GM12878 (cell line): Measurements from ENCODE around the gene PAX7. TPM values are rescaled to one million over a fixed set of nuclear protein-coding genes. Genes with fewer than 3 reads are reported as not detected.

Experiments
- ATAC-seq: fragments of 200-7000 bp; cut with Tn5 transposase; 3 replicates; pipeline ENCODE4 v1.9.1; 2020; ENCODE audit warnings: mild to moderate bottlenecking, moderate library complexity
- BruUV-seq: library from RNA; stranded (reverse); fragments of 400-500 nt; replicated peaks from 2 replicates; lab custom pipeline; 2021; lab: Mats Ljungman, UMichigan
- CTCF ChIA-PET: fragments of 300-600 bp; sonication (Branson Sonifier 250); formaldehyde crosslinking; extraction: SDS; loops from one replicate; lab custom pipeline; 2021; ENCODE audit warnings: inconsistent platforms; lab: Yijun Ruan, JAX
- POLR2A ChIA-PET: fragments of 350-600 bp; formaldehyde crosslinking; extraction: SDS; loops from one replicate; lab custom pipeline; 2021; ENCODE audit warnings: inconsistent platforms; lab: Charles Lee
- RAD21 ChIA-PET: fragments of 300-600 bp; sonication (Branson Sonifier 250); formaldehyde crosslinking; loops from one replicate; lab custom pipeline; 2023; ENCODE audit warnings: antibody characterized with exemption; ENCODE audit not compliant: unreplicated experiment; lab: Charles Lee
- SMC1A ChIA-PET: fragments of 300-600 bp; sonication (Branson Sonifier 250); formaldehyde crosslinking; loops from one replicate; lab custom pipeline; 2023; ENCODE audit not compliant: unreplicated experiment, uncharacterized antibody; lab: Charles Lee
- DNase-seq: peaks from one replicate; pipeline ENCODE4 v3.0.0-alpha.2; 2011; ENCODE audit warnings: low read depth, low spot score
- FAIRE-seq: peaks from 3 replicates; lab custom pipeline; 2011; peaks lifted over from hg19 to GRCh38; lab: Jason Lieb, UNC
- H2AFZ ChIP-seq: 2 replicates; pipeline ENCODE4 v1.6.0; 2011; ENCODE audit warnings: low read depth, low read length, control low read depth; ENCODE audit not compliant: control insufficient read depth
- H3K27ac ChIP-seq: 2 replicates; pipeline ENCODE4 v1.5.1; 2011; ENCODE audit warnings: control low read depth; ENCODE audit not compliant: control insufficient read depth, insufficient read depth
- H3K27me3 ChIP-seq, 2 experiments: replicated peaks in 1 of 2; 2 replicates each; pipeline versions ENCODE4 v1.6.0 to v1.6.1; 2011; ENCODE audit warnings: low read length in 1 of 2; ENCODE audit not compliant: control insufficient read depth in 2 of 2, insufficient read depth in 2 of 2
- H3K36me3 ChIP-seq, 2 experiments: 2 replicates each; pipeline ENCODE4 v1.5.1; 2011; ENCODE audit warnings: low read length in 1 of 2; ENCODE audit not compliant: control insufficient read depth in 2 of 2, insufficient read depth in 2 of 2
- H3K4me1 ChIP-seq: 2 replicates; pipeline ENCODE4 v1.6.1; 2011; ENCODE audit warnings: mild to moderate bottlenecking, low read length, moderate library complexity, mixed read lengths; ENCODE audit not compliant: control insufficient read depth, insufficient read depth
- H3K4me2 ChIP-seq: 2 replicates; pipeline ENCODE4 v1.6.0; 2011; ENCODE audit warnings: control low read depth; ENCODE audit not compliant: control insufficient read depth, insufficient read depth
- H3K4me3 ChIP-seq: fragments of 200-600 bp; sonication (generic); 2 replicates; pipeline ENCODE4 v1.5.1; 2016
- H3K79me2 ChIP-seq: 2 replicates; pipeline ENCODE4 v1.6.0; 2011; ENCODE audit warnings: low read length; ENCODE audit not compliant: control insufficient read depth, insufficient read depth
- H3K9ac ChIP-seq: 2 replicates; pipeline ENCODE4 v1.8.0; 2011; ENCODE audit warnings: low read length, control low read depth, mixed read lengths; ENCODE audit not compliant: control insufficient read depth, insufficient read depth
- H3K9me3 ChIP-seq: replicated peaks from 3 replicates; pipeline ENCODE4 v1.5.1; 2011; ENCODE audit warnings: mild to moderate bottlenecking, low read length; ENCODE audit not compliant: control insufficient read depth, insufficient read depth
- H4K20me1 ChIP-seq: 2 replicates; pipeline ENCODE4 v1.6.0; 2011; ENCODE audit not compliant: control insufficient read depth, insufficient read depth
- CREM ChIP-seq: IDR thresholded peaks from 2 replicates; pipeline ENCODE4 v1.6.1; 2014; ENCODE audit warnings: antibody characterized with exemption, low read depth
- HDGF ChIP-seq: fragments of 450-650 bp; IDR thresholded peaks from 2 replicates; pipeline ENCODE4 v1.6.1; 2016; ENCODE audit warnings: antibody characterized with exemption
- JUNB ChIP-seq: IDR thresholded peaks from 2 replicates; pipeline ENCODE4 v1.6.1; 2016; ENCODE audit warnings: antibody characterized with exemption, mild to moderate bottlenecking
- KDM1A ChIP-seq: fragments of 200-600 bp; sonication (generic); IDR thresholded peaks from 2 replicates; pipeline ENCODE4 v1.6.1; 2016; ENCODE audit warnings: borderline replicate concordance
- MTA3 ChIP-seq: IDR thresholded peaks from 2 replicates; pipeline ENCODE4 v1.6.1; 2012; ENCODE audit warnings: low read length, inconsistent platforms, borderline replicate concordance
- MYB ChIP-seq: fragments of 150-350 bp; IDR thresholded peaks from 2 replicates; pipeline ENCODE4 v1.6.1; 2014; ENCODE audit warnings: mild to moderate bottlenecking, low read depth, low read length, borderline replicate concordance
- NBN ChIP-seq: fragments of 450-650 bp; IDR thresholded peaks from 2 replicates; pipeline ENCODE4 v1.6.1; 2016
- PAX5 ChIP-seq: IDR thresholded peaks from 2 replicates; pipeline ENCODE4 v1.6.1; 2011; ENCODE audit warnings: low read depth, low read length, borderline replicate concordance
- ZBED1 ChIP-seq: IDR thresholded peaks from 2 replicates; pipeline ENCODE4 v1.6.1; 2016; ENCODE audit warnings: borderline replicate concordance
- WGBS: methylation state at CpG from one replicate; pipeline ENCODE4 v1.1.6; 2016; ENCODE audit warnings: low lambda C conversion rate; ENCODE audit not compliant: insufficient replicate concordance, insufficient coverage; ENCODE audit errors: missing lambda C conversion rate; 5-methylcytosine and 5-hydroxymethylcytosine counted together
- in situ Hi-C: fragments of 300-500 bp; cut with MboI; formaldehyde crosslinking; loops from 9 replicates; pipeline ENCODE4 v1.14.3; 2018; ENCODE audit warnings: mixed read lengths
- intact Hi-C: fragments of 100-400 bp; cut with micrococcal nuclease; formaldehyde crosslinking; loops from one replicate; pipeline ENCODE4 v1.14.2; 2022; ENCODE audit not compliant: unreplicated experiment
- polyA plus RNA-seq, 11 experiments: library from polyadenylated mRNA; depleted of rRNA in 4 of 11; unstranded in 6 of 11; stranded (reverse) in 5 of 11; fragments of >200 nt; fragmentation: Nextera tagmentation in 4 of 11; fragmentation: Illumina TruSeq in 1 of 11; extraction: Ambion mirVana in 4 of 11; extraction: Trizol in 1 of 11; gene quantifications; 1 replicate in 1 of 11; 2 replicates in 10 of 11; pipeline versions ENCODE4 v1.2.1 to v1.2.3, GENCODE V29; 2011 to 2016; ENCODE audit warnings: inconsistent platforms in 2 of 11, missing spikeins in 2 of 11, low read depth in 1 of 11
- total RNA-seq, 4 experiments: library from RNA; depleted of rRNA in 3 of 4; stranded (reverse); fragments of >200 nt in 3 of 4; fragmentation: Illumina TruSeq in 1 of 4; extraction: Trizol in 1 of 4; gene quantifications; 2 replicates each; pipeline versions ENCODE4 v1.2.1 to v1.2.3, GENCODE V29; 2013 to 2021
- TF ChIP-seq, protein P1 (sequence below): fragments of 150-350 bp; IDR thresholded peaks from 2 replicates; pipeline ENCODE4 v1.6.1; 2016; ENCODE audit warnings: low read depth, low read length
- TF ChIP-seq, protein P2 (sequence below): fragments of 450-650 bp; formaldehyde crosslinking; IDR thresholded peaks from 2 replicates; pipeline ENCODE4 v1.4.0; 2022; ENCODE audit warnings: mild to moderate bottlenecking, moderate library complexity
- TF ChIP-seq, protein P3 (sequence below): IDR thresholded peaks from 2 replicates; pipeline ENCODE4 v1.6.1; 2012; ENCODE audit warnings: low read depth, low read length, improper control_type of control experiment
- TF ChIP-seq, protein P4 (sequence below): fragments of 450-650 bp; IDR thresholded peaks from 2 replicates; pipeline ENCODE4 v1.6.1; 2016; ENCODE audit warnings: mild to moderate bottlenecking, moderate library complexity, borderline replicate concordance

PAX7 gene
- total and polyA plus RNA-seq, 10 of the 15 experiments (the other 5 are each of a cell fraction or from before 2014, with no cell fraction given): not detected

DNA sequence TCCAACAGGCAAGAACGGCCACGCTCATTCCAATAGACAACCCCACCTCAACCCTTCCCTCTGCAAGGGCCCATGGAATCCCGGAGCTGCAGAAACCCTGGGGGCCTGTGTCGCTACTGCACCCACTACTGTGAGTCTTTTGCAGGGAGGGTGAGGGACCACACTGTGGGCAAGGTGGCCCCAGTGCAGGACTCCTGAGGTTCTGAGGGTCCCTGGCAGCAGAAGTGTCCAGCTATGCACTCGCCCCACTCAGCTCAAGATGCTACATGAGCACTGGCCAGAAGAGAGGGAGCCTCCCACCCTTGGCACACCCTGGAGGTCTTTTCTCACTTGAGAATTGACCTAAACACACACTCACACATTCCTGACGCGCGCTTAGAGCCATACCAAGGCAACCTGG is 2.1 kb upstream of the PAX7 start:
- ChIA-PET RAD21 (no interaction called here), CTCF (no interaction called here), SMC1A (no interaction called here), POLR2A (no interaction called here)
- 39% methylated on average over 8 of the region's 8 CpGs for WGBS
- intact Hi-C loops: no loop called here
- DNase-seq (no peak), ATAC-seq (no peak), FAIRE-seq (no peak)
- no peaks in the 10 kb centered on the region for H3K79me2 ChIP-seq
- H3K4me1 ChIP-seq: no peaks in the 10 kb centered on the region
- no peak overlapping the region for H3K9ac ChIP-seq
- H4K20me1 ChIP-seq: no peaks in the 10 kb centered on the region
- H3K27ac ChIP-seq: no peak overlapping the region
- H3K4me3 ChIP-seq: no peak overlapping the region
- H2AFZ ChIP-seq: no peak overlapping the region
- H3K27me3 ChIP-seq: peaks cover 12 to 20% of the 10 kb centered on the region in 2 experiments
- no TSS peak for BruUV-seq
- in situ Hi-C loops: no loop called here
- H3K36me3 ChIP-seq: no peaks in the 10 kb centered on the region
- no peaks in the 10 kb centered on the region for H3K9me3 ChIP-seq
- no peak overlapping the region for H3K4me2 ChIP-seq
- TF ChIP-seq MTA3 (no peak), KDM1A (no peak), JUNB (no peak), ZBED1 (no peak), NBN (no peak), PAX5 (no peak), HDGF (no peak), CREM (no peak), MYB (no peak)
- TF ChIP-seq, protein P1, sequence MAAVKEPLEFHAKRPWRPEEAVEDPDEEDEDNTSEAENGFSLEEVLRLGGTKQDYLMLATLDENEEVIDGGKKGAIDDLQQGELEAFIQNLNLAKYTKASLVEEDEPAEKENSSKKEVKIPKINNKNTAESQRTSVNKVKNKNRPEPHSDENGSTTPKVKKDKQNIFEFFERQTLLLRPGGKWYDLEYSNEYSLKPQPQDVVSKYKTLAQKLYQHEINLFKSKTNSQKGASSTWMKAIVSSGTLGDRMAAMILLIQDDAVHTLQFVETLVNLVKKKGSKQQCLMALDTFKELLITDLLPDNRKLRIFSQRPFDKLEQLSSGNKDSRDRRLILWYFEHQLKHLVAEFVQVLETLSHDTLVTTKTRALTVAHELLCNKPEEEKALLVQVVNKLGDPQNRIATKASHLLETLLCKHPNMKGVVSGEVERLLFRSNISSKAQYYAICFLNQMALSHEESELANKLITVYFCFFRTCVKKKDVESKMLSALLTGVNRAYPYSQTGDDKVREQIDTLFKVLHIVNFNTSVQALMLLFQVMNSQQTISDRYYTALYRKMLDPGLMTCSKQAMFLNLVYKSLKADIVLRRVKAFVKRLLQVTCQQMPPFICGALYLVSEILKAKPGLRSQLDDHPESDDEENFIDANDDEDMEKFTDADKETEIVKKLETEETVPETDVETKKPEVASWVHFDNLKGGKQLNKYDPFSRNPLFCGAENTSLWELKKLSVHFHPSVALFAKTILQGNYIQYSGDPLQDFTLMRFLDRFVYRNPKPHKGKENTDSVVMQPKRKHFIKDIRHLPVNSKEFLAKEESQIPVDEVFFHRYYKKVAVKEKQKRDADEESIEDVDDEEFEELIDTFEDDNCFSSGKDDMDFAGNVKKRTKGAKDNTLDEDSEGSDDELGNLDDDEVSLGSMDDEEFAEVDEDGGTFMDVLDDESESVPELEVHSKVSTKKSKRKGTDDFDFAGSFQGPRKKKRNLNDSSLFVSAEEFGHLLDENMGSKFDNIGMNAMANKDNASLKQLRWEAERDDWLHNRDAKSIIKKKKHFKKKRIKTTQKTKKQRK: no peak
- TF ChIP-seq, protein P2, sequence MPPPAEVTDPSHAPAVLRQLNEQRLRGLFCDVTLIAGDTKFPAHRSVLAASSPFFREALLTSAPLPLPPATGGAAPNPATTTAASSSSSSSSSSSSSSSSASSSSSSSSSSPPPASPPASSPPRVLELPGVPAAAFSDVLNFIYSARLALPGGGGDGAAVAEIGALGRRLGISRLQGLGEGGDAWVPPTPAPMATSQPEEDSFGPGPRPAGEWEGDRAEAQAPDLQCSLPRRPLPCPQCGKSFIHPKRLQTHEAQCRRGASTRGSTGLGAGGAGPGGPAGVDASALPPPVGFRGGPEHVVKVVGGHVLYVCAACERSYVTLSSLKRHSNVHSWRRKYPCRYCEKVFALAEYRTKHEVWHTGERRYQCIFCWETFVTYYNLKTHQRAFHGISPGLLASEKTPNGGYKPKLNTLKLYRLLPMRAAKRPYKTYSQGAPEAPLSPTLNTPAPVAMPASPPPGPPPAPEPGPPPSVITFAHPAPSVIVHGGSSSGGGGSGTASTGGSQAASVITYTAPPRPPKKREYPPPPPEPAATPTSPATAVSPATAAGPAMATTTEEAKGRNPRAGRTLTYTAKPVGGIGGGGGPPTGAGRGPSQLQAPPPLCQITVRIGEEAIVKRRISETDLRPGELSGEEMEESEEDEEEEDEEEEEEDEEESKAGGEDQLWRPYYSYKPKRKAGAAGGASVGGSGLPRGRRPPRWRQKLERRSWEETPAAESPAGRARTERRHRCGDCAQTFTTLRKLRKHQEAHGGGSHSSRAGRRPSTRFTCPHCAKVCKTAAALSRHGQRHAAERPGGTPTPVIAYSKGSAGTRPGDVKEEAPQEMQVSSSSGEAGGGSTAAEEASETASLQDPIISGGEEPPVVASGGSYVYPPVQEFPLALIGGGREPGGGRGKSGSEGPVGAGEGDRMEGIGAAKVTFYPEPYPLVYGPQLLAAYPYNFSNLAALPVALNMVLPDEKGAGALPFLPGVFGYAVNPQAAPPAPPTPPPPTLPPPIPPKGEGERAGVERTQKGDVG: no peak
- TF ChIP-seq, protein P3, sequence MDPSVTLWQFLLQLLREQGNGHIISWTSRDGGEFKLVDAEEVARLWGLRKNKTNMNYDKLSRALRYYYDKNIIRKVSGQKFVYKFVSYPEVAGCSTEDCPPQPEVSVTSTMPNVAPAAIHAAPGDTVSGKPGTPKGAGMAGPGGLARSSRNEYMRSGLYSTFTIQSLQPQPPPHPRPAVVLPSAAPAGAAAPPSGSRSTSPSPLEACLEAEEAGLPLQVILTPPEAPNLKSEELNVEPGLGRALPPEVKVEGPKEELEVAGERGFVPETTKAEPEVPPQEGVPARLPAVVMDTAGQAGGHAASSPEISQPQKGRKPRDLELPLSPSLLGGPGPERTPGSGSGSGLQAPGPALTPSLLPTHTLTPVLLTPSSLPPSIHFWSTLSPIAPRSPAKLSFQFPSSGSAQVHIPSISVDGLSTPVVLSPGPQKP: no peak
- TF ChIP-seq, protein P4, sequence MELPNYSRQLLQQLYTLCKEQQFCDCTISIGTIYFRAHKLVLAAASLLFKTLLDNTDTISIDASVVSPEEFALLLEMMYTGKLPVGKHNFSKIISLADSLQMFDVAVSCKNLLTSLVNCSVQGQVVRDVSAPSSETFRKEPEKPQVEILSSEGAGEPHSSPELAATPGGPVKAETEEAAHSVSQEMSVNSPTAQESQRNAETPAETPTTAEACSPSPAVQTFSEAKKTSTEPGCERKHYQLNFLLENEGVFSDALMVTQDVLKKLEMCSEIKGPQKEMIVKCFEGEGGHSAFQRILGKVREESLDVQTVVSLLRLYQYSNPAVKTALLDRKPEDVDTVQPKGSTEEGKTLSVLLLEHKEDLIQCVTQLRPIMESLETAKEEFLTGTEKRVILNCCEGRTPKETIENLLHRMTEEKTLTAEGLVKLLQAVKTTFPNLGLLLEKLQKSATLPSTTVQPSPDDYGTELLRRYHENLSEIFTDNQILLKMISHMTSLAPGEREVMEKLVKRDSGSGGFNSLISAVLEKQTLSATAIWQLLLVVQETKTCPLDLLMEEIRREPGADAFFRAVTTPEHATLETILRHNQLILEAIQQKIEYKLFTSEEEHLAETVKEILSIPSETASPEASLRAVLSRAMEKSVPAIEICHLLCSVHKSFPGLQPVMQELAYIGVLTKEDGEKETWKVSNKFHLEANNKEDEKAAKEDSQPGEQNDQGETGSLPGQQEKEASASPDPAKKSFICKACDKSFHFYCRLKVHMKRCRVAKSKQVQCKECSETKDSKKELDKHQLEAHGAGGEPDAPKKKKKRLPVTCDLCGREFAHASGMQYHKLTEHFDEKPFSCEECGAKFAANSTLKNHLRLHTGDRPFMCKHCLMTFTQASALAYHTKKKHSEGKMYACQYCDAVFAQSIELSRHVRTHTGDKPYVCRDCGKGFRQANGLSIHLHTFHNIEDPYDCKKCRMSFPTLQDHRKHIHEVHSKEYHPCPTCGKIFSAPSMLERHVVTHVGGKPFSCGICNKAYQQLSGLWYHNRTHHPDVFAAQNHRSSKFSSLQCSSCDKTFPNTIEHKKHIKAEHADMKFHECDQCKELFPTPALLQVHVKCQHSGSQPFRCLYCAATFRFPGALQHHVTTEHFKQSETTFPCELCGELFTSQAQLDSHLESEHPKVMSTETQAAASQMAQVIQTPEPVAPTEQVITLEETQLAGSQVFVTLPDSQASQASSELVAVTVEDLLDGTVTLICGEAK: no peak
